Colonic mucosa (tissue), 4 donors: Measurements from ENCODE around the gene VWA8. TPM values are rescaled to one million over a fixed set of nuclear protein-coding genes. Genes with fewer than 3 reads are reported as not detected.

Experiments used
- DNase-seq: peaks from one replicate; pipeline ENCODE4 v3.0.0-alpha.2; 2020
- H3K27ac ChIP-seq: fragments of 200-600 bp; one replicate; pipeline ENCODE4 v1.8.0; 2021
- H3K27me3 ChIP-seq: fragments of 200-600 bp; one replicate; pipeline ENCODE4 v1.8.0; 2021
- H3K36me3 ChIP-seq: fragments of 200-600 bp; one replicate; pipeline ENCODE4 v1.8.0; 2021
- H3K4me1 ChIP-seq: fragments of 200-600 bp; one replicate; pipeline ENCODE4 v1.8.0; 2021; ENCODE audit warnings: mild to moderate bottlenecking
- H3K4me3 ChIP-seq: fragments of 200-600 bp; one replicate; pipeline ENCODE4 v1.8.0; 2021
- H3K9ac ChIP-seq, 2 donors: one replicate each; pipeline ENCODE4 v1.7.0; 2013; ENCODE audit warnings: control low read depth in 2 of 2, low read depth in 2 of 2, low read length in 2 of 2
- H3K9me3 ChIP-seq: fragments of 200-600 bp; one replicate; pipeline ENCODE4 v1.8.0; 2021
- CTCF ChIP-seq: fragments of 200-600 bp; IDR thresholded peaks from one replicate; pipeline ENCODE4 v1.8.0; 2022; ENCODE audit warnings: antibody characterized with exemption, mild to moderate bottlenecking
- intact Hi-C: fragments of 100-400 bp; cut with DNase I; formaldehyde crosslinking; loops from one replicate; pipeline ENCODE4 v1.14.1; 2022
- total RNA-seq, 2 donors: library from RNA; stranded (reverse); fragmentation: NEBNext Ultra II Directional in 1 of 2; extraction: Animal tissue kit (Norgen Biotek cat#: 25700) in 1 of 2; gene quantifications; one replicate each; pipeline ENCODE4 v1.2.1, GENCODE V29; 2021
- donor health status: healthy.
- donor health status: DM: no; HTN: no; CAD: no.
- donor health status: DM: no; HTN: no; CAD: no.

VWA8 gene
- total RNA-seq, 2 donors from 2014 or later, result 23.8 to 31.8 TPM

- H3K9ac ChIP-seq, result no peak overlapping the region
- intact Hi-C loops, result no loop called here
- no peaks in the 10 kb centered on the region for H3K4me1 ChIP-seq
- TF ChIP-seq CTCF, result no peak
- H3K9me3 ChIP-seq, result no peaks in the 10 kb centered on the region
- no peak for DNase-seq
- no peaks in the 10 kb centered on the region for H3K27me3 ChIP-seq
- H3K27ac ChIP-seq, result no peak overlapping the region
- no peak overlapping the region for H3K4me3 ChIP-seq
- H3K36me3 ChIP-seq, result no peaks in the 10 kb centered on the region
Measured at GRCh38 chr13:41782086-41782485, 178.8 kb downstream of the VWA8 start.

- intact Hi-C loops, result no loop called here
- H3K27ac ChIP-seq, result no peak overlapping the region
Measured at GRCh38 chr13:41780715-41781706, 179.9 kb downstream of the VWA8 start.

GRCh38 chr13:41775251-41775650, 185.7 kb downstream of the VWA8 start:
- H3K27me3 ChIP-seq, result no peaks in the 10 kb centered on the region
- no peak overlapping the region for H3K4me3 ChIP-seq
- no peak for DNase-seq
- H3K9me3 ChIP-seq, result no peaks in the 10 kb centered on the region
- no peak overlapping the region for H3K9ac ChIP-seq
- intact Hi-C loops, result no loop called here
- H3K36me3 ChIP-seq, result no peaks in the 10 kb centered on the region
- no peak overlapping the region for H3K27ac ChIP-seq
- no peak for TF ChIP-seq CTCF
- no peaks in the 10 kb centered on the region for H3K4me1 ChIP-seq

More at GRCh38 chr13:41780715-41781706, 179.9 kb downstream of the VWA8 start:
- TF ChIP-seq CTCF, result no peak
- H3K9me3 ChIP-seq, result no peaks in the 10 kb centered on the region
- no peaks in the 10 kb centered on the region for H3K36me3 ChIP-seq
- DNase-seq, result no peak
- no peak overlapping the region for H3K9ac ChIP-seq
- H3K4me3 ChIP-seq, result no peak overlapping the region
- no peaks in the 10 kb centered on the region for H3K27me3 ChIP-seq
- no peaks in the 10 kb centered on the region for H3K4me1 ChIP-seq

GRCh38 chr13:41774605-41775218, 186.2 kb downstream of the VWA8 start:
- TF ChIP-seq CTCF, result no peak
- Histone ChIP-seq H3K9ac (no peak overlapping the region), H3K36me3 (no peaks in the 10 kb centered on the region), H3K4me1 (no peaks in the 10 kb centered on the region), H3K9me3 (no peaks in the 10 kb centered on the region), H3K4me3 (no peak overlapping the region), H3K27me3 (no peaks in the 10 kb centered on the region), H3K27ac (no peak overlapping the region)
- DNase-seq, result no peak
- intact Hi-C loops, result no loop called here

GRCh38 chr13:41767801-41768200, 193.1 kb downstream of the VWA8 start:
- intact Hi-C loops, result no loop called here
- Histone ChIP-seq H3K36me3 (no peaks in the 10 kb centered on the region), H3K4me1 (no peaks in the 10 kb centered on the region), H3K27ac (no peak overlapping the region), H3K9me3 (no peaks in the 10 kb centered on the region), H3K27me3 (no peaks in the 10 kb centered on the region), H3K9ac (no peak overlapping the region), H3K4me3 (no peak overlapping the region)
- no peak for TF ChIP-seq CTCF
- DNase-seq, result no peak
